GM12878 (cell line): ENCODE measurements around the gene TTL. TPM values are rescaled to one million over a fixed set of nuclear protein-coding genes. Genes with fewer than 3 reads are reported as not detected.
A peak's percentile ranks its signal among the peaks of the same experiment; 100 is the strongest.

Experiments used
- GABPA ChIP-seq: IDR thresholded peaks from 2 replicates; pipeline ENCODE4 v1.6.1; 2014; ENCODE audit warnings: antibody characterized with exemption, low read depth, mild to moderate bottlenecking, inconsistent platforms
- POLR2AphosphoS5 ChIP-seq: IDR thresholded peaks from 2 replicates; pipeline ENCODE4 v1.6.1; 2011; ENCODE audit warnings: mild to moderate bottlenecking, low read length, inconsistent platforms
- TARDBP ChIP-seq: IDR thresholded peaks from 2 replicates; pipeline ENCODE4 v1.6.1; 2016; ENCODE audit warnings: borderline replicate concordance
- ZSCAN29 ChIP-seq: fragments of 450-650 bp; IDR thresholded peaks from 2 replicates; pipeline ENCODE4 v1.6.1; 2017; ENCODE audit warnings: mild to moderate bottlenecking, moderate library complexity
- polyA plus RNA-seq, 11 experiments: library from polyadenylated mRNA; depleted of rRNA in 4 of 11; unstranded in 6 of 11; stranded (reverse) in 5 of 11; fragments of >200 nt; fragmentation: Nextera tagmentation in 4 of 11; fragmentation: Illumina TruSeq in 1 of 11; extraction: Ambion mirVana in 4 of 11; extraction: Trizol in 1 of 11; gene quantifications; 1 replicate in 1 of 11; 2 replicates in 10 of 11; pipeline versions ENCODE4 v1.2.1 to v1.2.3, GENCODE V29; 2011 to 2016; ENCODE audit warnings: inconsistent platforms in 2 of 11, missing spikeins in 2 of 11, low read depth in 1 of 11
- total RNA-seq, 4 experiments: library from RNA; depleted of rRNA in 3 of 4; stranded (reverse); fragments of >200 nt in 3 of 4; fragmentation: Illumina TruSeq in 1 of 4; extraction: Trizol in 1 of 4; gene quantifications; 2 replicates each; pipeline versions ENCODE4 v1.2.1 to v1.2.3, GENCODE V29; 2013 to 2021
- TF ChIP-seq, protein P1 (sequence below): fragments of 450-650 bp; IDR thresholded peaks from 2 replicates; pipeline ENCODE4 v1.6.1; 2017; ENCODE audit warnings: low read depth, mild to moderate bottlenecking, moderate library complexity
- TF ChIP-seq, protein P2 (sequence below): fragments of 450-650 bp; IDR thresholded peaks from 2 replicates; pipeline ENCODE4 v1.6.1; 2017; ENCODE audit warnings: mild to moderate bottlenecking, low read depth, inconsistent platforms; ENCODE audit not compliant: poor library complexity, severe bottlenecking
- TF ChIP-seq, protein P3 (sequence below): fragments of 450-650 bp; IDR thresholded peaks from 2 replicates; pipeline ENCODE4 v1.6.1; 2018; ENCODE audit warnings: borderline replicate concordance, mild to moderate bottlenecking; ENCODE audit not compliant: partially characterized antibody
- TF ChIP-seq, protein P4 (sequence below): fragments of 450-650 bp; formaldehyde crosslinking; IDR thresholded peaks from 2 replicates; pipeline ENCODE4 v1.5.0; 2022; ENCODE audit warnings: mild to moderate bottlenecking, missing genetic modification characterization

TTL gene
- total and polyA plus RNA-seq, 10 of the 15 experiments (the other 5 are each of a cell fraction or from before 2014, with no cell fraction given), result 3.9 to 27.1 (median 16.1) TPM

DNA sequence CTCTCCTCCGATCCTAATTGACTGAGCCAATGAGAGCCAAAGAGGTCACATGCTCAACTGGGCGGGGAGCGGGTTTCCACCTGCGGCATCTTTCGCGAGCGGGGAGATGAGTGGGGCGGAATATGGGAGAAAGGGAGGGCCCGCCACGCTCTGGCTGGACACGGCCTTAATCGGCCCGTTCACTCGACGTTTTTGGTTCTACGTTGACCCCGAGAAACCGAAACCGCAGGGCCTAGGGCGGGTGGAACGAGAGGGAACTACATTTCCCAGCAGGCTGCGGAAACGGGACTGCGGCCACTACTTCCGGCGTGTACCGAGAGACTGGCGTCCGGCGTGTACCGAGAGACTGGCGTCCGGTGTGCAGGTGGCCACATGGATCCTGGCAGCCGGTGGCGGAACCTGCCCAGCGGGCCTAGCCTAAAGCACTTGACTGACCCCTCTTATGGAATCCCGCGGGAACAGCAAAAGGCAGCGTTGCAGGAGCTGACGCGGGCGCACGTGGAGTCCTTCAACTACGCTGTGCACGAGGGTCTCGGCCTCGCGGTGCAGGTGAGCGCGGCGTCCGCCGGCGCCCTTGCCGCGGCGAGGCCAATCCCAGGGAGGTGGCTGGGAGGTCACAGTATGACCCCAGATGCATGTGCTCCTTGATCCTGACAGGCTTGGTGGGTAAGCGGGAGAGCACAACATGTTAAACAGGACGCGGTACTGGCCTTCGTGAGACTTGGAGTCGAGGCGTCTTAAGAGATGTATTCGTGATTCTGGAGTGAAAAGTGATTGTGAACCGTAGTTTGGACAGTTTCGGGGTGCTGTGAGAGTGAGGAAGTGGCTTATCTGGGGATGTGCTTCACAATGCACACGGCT is 60.4 kb downstream of the TTL start, which contains the start of gene POLR1B (continued):
- TF ChIP-seq, protein P1, sequence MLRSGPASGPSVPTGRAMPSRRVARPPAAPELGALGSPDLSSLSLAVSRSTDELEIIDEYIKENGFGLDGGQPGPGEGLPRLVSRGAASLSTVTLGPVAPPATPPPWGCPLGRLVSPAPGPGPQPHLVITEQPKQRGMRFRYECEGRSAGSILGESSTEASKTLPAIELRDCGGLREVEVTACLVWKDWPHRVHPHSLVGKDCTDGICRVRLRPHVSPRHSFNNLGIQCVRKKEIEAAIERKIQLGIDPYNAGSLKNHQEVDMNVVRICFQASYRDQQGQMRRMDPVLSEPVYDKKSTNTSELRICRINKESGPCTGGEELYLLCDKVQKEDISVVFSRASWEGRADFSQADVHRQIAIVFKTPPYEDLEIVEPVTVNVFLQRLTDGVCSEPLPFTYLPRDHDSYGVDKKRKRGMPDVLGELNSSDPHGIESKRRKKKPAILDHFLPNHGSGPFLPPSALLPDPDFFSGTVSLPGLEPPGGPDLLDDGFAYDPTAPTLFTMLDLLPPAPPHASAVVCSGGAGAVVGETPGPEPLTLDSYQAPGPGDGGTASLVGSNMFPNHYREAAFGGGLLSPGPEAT, result peak; percentile 54
- TF ChIP-seq, protein P2, sequence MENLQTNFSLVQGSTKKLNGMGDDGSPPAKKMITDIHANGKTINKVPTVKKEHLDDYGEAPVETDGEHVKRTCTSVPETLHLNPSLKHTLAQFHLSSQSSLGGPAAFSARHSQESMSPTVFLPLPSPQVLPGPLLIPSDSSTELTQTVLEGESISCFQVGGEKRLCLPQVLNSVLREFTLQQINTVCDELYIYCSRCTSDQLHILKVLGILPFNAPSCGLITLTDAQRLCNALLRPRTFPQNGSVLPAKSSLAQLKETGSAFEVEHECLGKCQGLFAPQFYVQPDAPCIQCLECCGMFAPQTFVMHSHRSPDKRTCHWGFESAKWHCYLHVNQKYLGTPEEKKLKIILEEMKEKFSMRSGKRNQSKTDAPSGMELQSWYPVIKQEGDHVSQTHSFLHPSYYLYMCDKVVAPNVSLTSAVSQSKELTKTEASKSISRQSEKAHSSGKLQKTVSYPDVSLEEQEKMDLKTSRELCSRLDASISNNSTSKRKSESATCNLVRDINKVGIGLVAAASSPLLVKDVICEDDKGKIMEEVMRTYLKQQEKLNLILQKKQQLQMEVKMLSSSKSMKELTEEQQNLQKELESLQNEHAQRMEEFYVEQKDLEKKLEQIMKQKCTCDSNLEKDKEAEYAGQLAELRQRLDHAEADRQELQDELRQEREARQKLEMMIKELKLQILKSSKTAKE, result no peak
- TF ChIP-seq POLR2AphosphoS5, result peak; percentile 74
- TF ChIP-seq, protein P3, sequence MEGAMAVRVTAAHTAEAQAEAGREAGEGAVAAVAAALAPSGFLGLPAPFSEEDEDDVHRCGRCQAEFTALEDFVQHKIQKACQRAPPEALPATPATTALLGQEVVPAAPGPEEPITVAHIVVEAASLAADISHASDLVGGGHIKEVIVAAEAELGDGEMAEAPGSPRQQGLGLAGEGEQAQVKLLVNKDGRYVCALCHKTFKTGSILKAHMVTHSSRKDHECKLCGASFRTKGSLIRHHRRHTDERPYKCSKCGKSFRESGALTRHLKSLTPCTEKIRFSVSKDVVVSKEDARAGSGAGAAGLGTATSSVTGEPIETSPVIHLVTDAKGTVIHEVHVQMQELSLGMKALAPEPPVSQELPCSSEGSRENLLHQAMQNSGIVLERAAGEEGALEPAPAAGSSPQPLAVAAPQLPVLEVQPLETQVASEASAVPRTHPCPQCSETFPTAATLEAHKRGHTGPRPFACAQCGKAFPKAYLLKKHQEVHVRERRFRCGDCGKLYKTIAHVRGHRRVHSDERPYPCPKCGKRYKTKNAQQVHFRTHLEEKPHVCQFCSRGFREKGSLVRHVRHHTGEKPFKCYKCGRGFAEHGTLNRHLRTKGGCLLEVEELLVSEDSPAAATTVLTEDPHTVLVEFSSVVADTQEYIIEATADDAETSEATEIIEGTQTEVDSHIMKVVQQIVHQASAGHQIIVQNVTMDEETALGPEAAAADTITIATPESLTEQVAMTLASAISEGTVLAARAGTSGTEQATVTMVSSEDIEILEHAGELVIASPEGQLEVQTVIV, result no peak
- TF ChIP-seq GABPA, result peak; percentile 98
- TF ChIP-seq, protein P4, sequence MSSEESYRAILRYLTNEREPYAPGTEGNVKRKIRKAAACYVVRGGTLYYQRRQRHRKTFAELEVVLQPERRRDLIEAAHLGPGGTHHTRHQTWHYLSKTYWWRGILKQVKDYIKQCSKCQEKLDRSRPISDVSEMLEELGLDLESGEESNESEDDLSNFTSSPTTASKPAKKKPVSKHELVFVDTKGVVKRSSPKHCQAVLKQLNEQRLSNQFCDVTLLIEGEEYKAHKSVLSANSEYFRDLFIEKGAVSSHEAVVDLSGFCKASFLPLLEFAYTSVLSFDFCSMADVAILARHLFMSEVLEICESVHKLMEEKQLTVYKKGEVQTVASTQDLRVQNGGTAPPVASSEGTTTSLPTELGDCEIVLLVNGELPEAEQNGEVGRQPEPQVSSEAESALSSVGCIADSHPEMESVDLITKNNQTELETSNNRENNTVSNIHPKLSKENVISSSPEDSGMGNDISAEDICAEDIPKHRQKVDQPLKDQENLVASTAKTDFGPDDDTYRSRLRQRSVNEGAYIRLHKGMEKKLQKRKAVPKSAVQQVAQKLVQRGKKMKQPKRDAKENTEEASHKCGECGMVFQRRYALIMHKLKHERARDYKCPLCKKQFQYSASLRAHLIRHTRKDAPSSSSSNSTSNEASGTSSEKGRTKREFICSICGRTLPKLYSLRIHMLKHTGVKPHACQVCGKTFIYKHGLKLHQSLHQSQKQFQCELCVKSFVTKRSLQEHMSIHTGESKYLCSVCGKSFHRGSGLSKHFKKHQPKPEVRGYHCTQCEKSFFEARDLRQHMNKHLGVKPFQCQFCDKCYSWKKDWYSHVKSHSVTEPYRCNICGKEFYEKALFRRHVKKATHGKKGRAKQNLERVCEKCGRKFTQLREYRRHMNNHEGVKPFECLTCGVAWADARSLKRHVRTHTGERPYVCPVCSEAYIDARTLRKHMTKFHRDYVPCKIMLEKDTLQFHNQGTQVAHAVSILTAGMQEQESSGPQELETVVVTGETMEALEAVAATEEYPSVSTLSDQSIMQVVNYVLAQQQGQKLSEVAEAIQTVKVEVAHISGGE (CRISPR knock-in tag), result peak; percentile 81
- TF ChIP-seq TARDBP, result peak; percentile 88
- TF ChIP-seq ZSCAN29, result no peak
